Measurements from ENCODE around the gene PODXL2. TPM values are rescaled to one million over a fixed set of nuclear protein-coding genes. Genes with fewer than 3 reads are reported as not detected.

The PODXL2 gene
- total RNA-seq, 3 donors from 2014 or later = 3.4 to 5.9 (median 4.3) TPM

DNA sequence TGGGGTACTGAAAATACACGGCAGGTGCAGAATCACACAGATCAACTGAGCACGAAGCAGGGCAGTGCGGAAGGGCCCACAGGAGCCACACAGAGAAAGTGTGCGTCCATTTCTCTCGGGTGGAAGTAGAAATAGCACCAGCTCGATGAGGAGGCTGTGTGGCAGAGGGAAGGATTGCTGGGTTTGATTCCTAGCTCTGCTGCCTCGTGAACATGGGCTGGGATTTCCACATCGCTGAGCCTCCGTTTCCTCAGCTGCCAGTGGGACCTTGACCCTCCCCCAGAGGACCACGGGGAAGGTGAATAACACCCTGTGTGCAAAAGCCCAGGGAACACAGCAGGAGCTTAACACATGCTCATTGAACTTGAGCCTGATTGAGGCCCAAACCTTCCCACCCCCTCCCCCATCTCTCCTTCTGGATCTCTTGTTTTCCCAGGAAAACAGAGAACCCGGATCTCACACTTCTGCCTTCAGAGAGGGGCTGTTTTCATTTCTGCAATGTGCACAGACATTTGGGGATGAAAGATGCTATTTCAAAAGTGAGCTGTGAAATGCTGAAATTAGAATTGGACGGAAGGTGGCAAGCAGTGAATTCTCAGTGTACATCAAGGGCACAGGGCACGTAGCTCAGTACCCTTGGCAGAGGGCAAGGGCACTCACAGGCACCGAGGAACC, 82.2 kb downstream of the PODXL2 start:
- Mint-ChIP-seq H3K27me3 (ENCODE audit: low read depth) (peaks cover 7% of the 10 kb centered on the region), H3K36me3 (ENCODE audit: insufficient read depth) (no peaks in the 10 kb centered on the region), H3K4me3 (no peak overlapping the region), H3K4me1 (ENCODE audit: low read depth) (no peaks in the 10 kb centered on the region), H3K9me3 (no peaks in the 10 kb centered on the region)
- ATAC-seq (no peak), DNase-seq (no peak)

DNA sequence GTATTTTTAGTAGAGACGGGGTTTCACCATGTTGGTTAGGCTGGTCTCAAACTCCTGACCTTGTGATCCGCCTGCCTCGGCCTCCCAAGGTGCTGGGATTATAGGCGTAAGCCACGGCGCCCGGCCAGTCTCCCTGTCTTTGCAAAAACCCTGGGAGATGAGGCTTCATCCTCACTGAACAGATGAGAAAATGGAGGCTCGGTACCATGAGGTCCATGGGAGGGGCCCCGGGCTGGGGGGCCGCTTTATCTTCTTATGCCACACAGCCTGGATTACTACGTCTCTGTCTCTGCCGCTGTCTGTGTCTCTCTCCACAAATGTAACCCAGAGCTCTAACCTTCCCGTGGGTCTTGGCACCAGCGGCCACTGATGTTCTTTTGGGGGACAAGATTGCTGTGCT, 82.9 kb downstream of the PODXL2 start:
- DNase-seq = no peak
- Mint-ChIP-seq H3K27me3 (ENCODE audit: low read depth) (peaks cover 10% of the 10 kb centered on the region), H3K4me3 (no peak overlapping the region), H3K9me3 (no peaks in the 10 kb centered on the region), H3K36me3 (ENCODE audit: insufficient read depth) (no peaks in the 10 kb centered on the region), H3K4me1 (ENCODE audit: low read depth) (no peaks in the 10 kb centered on the region)
- ATAC-seq = no peak

DNA sequence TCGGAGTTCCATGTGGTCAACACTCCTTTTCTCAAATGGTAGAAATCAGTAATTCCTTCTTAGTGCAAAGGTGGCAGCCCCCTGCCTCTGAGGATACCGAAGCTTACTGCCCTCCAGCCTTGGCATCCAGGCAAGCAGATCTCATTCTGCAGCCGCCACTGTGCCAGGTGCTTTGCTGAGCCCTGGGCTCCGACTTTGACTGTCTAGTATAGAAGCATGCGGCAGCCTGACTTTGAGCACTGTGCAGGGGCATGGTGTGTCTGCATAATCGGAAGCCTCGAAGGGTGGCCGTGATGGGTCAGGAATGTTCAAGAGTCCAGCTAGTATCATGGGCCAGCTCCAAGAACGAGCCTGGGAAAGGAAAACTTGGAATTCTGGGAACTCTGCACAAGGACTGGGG, 83.5 kb downstream of the PODXL2 start:
- H3K4me1 Mint-ChIP-seq (ENCODE audit: low read depth) = no peaks in the 10 kb centered on the region
- H3K9me3 Mint-ChIP-seq = no peaks in the 10 kb centered on the region
- ATAC-seq (no peak), DNase-seq (no peak)
- peaks cover 10% of the 10 kb centered on the region for H3K27me3 Mint-ChIP-seq (ENCODE audit: low read depth)
- H3K4me3 Mint-ChIP-seq = no peak overlapping the region
- no peaks in the 10 kb centered on the region for H3K36me3 Mint-ChIP-seq (ENCODE audit: insufficient read depth)

DNA sequence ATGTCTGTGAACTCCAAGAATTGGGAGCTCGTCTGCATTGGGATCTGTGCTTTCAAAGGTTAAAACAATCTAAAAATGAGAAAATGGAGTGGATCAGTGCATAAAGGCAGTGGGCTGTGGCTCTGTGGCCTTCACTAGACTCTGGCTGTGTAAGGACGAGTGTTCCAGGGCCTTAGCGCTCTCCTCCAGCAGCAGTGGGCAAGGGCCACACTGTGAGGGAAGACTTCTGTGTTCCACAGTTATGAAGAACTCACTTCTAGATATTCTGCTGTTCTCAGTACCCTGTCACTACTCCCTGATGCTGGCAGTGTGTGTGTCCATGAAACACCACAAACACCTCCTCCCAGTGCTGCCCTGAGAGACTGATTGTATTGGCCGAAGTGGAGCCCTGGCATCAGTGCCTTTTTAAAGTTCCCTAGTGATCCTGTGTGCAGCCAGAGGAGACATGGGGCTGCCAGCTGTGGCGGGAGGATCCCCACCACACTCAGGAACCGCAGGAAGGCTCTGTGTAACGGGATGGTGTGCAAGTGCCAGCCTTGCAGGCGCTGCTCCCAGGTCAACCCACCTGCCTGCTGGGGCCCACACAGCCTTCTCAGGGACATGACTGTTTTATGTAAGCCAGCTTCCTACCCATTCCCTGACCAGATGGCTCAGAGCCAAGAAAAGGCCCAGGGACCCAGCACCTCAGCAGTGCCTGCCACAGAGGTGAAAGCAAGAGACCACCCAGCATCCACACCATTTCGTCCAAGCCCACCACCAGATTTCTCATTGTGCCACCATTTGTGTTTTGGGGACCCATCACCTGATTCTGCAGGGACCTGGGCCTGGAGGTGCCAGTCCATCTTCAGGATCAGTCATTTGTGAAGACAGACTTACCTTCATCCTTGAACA, 84.1 kb downstream of the PODXL2 start:
- Mint-ChIP-seq H3K27me3 (ENCODE audit: low read depth) (peaks cover 10% of the 10 kb centered on the region), H3K9me3 (no peaks in the 10 kb centered on the region), H3K36me3 (ENCODE audit: insufficient read depth) (no peaks in the 10 kb centered on the region), H3K4me1 (ENCODE audit: low read depth) (no peaks in the 10 kb centered on the region), H3K4me3 (no peak overlapping the region)
- ATAC-seq (no peak), DNase-seq (no peak)

DNA sequence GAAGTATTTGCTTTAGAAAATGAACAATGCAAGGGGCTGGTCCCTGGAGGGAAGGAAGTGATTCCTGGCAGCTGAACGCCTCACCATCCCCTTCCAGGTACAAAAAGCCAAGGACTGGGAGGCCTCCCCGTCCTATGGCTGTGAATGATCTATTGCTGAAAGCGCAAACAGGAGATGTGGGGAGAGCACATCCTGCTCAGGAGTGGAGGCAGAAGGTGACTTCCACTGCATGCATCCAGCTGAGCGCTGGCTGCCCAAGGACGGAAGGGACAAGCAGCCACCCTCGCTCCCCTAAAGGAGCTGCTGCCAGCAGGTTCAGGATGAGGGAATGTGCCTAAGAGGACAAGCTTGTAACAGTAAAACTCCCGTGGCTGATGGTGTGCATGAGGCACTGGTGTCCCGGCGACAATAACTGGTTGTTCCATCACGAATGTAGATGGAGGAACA, 85.2 kb downstream of the PODXL2 start:
- Mint-ChIP-seq H3K27me3 (ENCODE audit: low read depth) (peaks cover 10% of the 10 kb centered on the region), H3K9me3 (no peaks in the 10 kb centered on the region), H3K36me3 (ENCODE audit: insufficient read depth) (no peaks in the 10 kb centered on the region), H3K4me1 (ENCODE audit: low read depth) (no peaks in the 10 kb centered on the region), H3K4me3 (no peak overlapping the region)
- ATAC-seq (no peak), DNase-seq (no peak)

DNA sequence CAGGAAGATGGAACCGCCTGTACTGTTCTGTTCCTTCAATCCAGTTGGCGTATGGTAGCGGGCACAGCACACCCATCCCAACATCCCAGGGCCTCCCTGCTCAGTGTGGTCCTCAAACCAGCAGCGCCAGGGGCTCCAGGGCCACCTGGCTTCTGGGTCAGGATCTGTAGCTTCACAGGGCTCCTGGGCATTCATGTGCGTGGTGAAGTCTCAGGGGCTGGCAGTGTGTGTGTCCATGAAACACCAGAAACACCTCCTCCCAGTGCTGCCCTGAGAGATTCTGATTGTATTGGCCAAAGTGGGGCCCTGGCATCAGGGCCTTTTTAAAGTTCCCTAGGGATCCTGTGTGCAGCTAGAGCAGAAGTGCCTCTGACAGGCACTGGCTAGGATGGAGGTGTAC, 85.9 kb downstream of the PODXL2 start:
- no peak for ATAC-seq
- Mint-ChIP-seq H3K36me3 (ENCODE audit: insufficient read depth) (no peaks in the 10 kb centered on the region), H3K4me1 (ENCODE audit: low read depth) (no peaks in the 10 kb centered on the region), H3K9me3 (no peaks in the 10 kb centered on the region), H3K4me3 (no peak overlapping the region), H3K27me3 (ENCODE audit: low read depth) (peaks cover 10% of the 10 kb centered on the region)
- DNase-seq = no peak

DNA sequence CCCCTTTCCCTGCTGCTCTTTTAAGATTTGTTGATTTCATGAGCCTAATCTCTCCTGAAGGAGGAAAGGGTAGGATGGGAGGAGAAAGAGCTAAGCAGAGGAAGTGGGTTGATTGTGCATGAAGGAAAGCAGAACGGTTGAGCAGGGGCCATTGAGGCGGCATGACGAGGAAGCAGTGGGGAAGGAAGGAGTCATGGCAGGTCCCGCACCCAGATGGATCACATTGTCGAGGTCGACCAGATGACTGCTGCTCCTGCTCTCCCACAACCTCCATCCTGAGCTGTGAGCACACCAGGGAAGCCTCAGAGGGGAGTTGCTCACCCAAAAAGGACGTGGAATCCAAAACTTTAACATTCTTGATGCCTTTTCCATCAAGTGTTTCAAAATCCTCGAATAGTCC, 86.5 kb downstream of the PODXL2 start:
- Mint-ChIP-seq H3K27me3 (ENCODE audit: low read depth) (peaks cover 10% of the 10 kb centered on the region), H3K36me3 (ENCODE audit: insufficient read depth) (no peaks in the 10 kb centered on the region), H3K4me3 (no peak overlapping the region), H3K9me3 (no peaks in the 10 kb centered on the region), H3K4me1 (ENCODE audit: low read depth) (no peaks in the 10 kb centered on the region)
- no peak for ATAC-seq
- DNase-seq = no peak

DNA sequence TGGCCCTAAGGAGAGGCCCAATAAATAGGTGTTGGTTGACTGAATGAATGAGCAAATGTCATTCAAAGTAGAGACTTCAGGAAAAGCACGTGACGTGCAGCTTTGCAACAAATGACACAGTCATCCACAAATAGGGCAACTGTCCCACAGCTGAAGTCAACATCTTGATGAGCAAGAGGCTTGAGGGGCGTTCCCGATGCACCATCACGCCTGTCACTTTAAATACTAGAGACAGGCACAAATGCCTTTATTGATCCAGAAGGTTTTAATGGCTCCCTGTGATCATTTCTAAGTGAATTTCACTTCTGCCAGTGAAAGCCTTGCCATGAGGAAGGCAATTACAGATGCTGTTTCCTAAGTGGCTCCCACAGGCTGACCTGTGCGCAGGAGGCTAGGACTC, 87.4 kb downstream of the PODXL2 start:
- DNase-seq = no peak
- Mint-ChIP-seq H3K36me3 (ENCODE audit: insufficient read depth) (no peaks in the 10 kb centered on the region), H3K4me3 (no peak overlapping the region), H3K4me1 (ENCODE audit: low read depth) (no peaks in the 10 kb centered on the region), H3K9me3 (no peaks in the 10 kb centered on the region), H3K27me3 (ENCODE audit: low read depth) (peaks cover 10% of the 10 kb centered on the region)
- no peak for ATAC-seq

DNA sequence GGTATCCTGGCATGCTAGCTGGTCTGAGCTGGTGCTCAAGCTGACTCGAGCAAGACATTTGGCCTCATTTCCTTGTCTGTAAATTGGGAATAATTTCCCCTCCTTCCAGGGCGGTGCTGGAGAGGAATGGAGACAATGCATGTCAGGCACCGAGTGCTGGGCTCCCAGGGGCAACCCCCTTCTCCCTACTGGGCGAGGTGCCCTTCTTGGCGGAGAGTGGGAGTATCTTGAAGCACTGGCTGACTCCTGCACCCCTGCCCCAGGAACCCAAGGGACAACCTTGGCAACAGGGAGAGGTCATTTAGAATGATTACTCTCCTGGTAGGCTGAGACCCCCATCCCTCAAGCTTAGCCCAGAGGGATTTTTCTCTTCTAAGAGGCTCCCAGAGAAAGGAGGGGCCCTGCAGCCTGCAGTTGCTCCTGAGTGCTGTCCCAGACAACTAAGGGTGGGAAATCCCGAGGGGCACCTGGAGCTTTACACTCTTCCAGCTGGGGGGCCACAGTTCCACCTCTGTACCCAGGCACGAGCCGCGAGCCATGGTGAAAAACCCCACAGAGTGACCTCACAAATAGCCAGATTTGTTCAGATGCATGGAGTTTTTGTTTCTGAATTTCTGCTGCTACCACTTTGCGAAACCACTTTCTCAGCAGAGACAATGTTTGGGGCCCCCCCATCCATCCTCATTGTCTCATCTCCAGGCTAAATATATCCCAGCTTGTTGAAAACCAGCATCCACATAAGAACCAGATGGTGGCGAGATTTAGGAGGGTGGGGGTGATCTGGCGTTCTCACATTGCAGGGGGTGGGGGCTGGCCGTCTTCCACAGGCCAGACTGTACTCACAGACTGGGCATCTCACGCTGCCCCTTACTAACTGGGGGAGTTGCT, 88.6 kb downstream of the PODXL2 start:
- H3K27me3 Mint-ChIP-seq (ENCODE audit: low read depth) = peaks cover 7% of the 10 kb centered on the region
- no peaks in the 10 kb centered on the region for H3K36me3 Mint-ChIP-seq (ENCODE audit: insufficient read depth)
- H3K4me3 Mint-ChIP-seq = no peak overlapping the region
- no peaks in the 10 kb centered on the region for H3K4me1 Mint-ChIP-seq (ENCODE audit: low read depth)
- ATAC-seq (no peak), DNase-seq (no peak)
- no peaks in the 10 kb centered on the region for H3K9me3 Mint-ChIP-seq

DNA sequence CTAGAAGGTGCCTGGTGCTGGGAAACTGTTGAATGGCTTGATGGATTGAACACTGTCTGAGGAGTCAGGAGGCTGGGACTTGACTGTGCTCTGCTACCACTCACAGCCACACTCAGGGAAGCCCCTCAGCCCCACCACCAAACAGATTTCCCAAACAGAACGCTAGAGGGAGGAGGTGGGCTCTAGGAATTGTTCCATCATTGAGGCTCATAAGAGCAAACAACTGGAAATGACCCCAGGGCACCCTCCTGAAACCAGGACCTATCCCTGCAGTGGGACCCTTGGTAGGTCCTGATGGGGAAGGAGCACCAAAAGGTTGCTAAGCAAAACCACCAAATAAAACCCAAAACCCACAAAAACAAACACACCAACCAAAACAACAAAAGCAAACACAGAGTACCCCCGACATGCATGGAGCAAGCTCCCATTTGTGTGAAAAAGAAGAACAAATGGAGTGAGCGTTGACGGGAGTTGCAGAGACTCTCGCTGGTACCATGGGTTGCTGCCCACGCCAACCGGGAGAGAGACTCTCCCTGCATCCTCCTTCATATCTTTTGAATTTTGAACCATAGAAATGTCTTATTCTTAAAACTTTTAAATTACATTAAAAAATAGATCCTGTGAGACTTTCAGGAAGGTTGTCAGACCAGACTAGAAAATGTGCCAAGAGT, 89.4 kb downstream of the PODXL2 start:
- peaks cover 4% of the 10 kb centered on the region for H3K27me3 Mint-ChIP-seq (ENCODE audit: low read depth)
- DNase-seq (no peak), ATAC-seq (no peak)
- no peaks in the 10 kb centered on the region for H3K9me3 Mint-ChIP-seq
- H3K36me3 Mint-ChIP-seq (ENCODE audit: insufficient read depth) = no peaks in the 10 kb centered on the region
- no peaks in the 10 kb centered on the region for H3K4me1 Mint-ChIP-seq (ENCODE audit: low read depth)
- no peak overlapping the region for H3K4me3 Mint-ChIP-seq

DNA sequence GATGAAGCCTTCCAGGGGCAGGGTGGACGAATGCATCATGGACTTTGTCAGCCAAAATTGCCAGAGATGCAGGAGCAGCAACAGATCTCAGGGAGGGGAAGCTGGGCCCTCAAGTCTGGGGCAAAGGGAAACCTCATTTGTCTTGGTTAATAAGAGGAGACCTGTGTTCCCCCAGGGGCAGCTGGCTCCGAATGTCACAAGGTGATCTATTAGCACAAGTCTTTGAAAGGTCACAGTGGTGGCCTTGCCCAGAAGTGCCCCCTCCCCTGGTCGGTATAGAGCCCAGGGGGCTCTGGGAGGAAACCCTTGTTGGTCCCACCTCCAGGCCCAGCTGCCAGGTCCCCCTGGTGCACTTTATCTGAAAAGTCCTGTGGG, 89.9 kb downstream of the PODXL2 start:
- no peaks in the 10 kb centered on the region for H3K9me3 Mint-ChIP-seq
- no peak for ATAC-seq
- DNase-seq = no peak
- no peak overlapping the region for H3K4me3 Mint-ChIP-seq
- no peaks in the 10 kb centered on the region for H3K36me3 Mint-ChIP-seq (ENCODE audit: insufficient read depth)
- H3K4me1 Mint-ChIP-seq (ENCODE audit: low read depth) = no peaks in the 10 kb centered on the region
- H3K27me3 Mint-ChIP-seq (ENCODE audit: low read depth) = peaks cover 3% of the 10 kb centered on the region

DNA sequence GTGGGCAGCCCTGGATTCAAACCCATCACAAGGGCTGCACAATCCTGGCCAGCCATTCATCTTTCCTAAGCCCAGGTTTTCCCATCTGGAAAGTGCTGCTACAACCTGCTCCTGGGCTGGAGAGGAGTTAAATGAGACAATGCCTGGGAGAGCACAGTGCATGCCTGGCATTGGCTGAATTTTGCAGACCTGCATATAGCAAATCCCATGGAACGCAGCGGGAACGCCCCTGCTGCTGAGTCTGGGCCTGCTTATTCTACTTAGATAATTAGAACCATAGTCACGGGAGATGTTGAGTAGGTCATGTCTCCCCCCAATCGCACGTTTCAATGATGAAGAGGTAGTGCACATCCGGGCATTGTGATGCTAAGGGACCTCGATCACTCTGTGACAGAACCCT, 90.4 kb downstream of the PODXL2 start:
- Mint-ChIP-seq H3K36me3 (ENCODE audit: insufficient read depth) (no peaks in the 10 kb centered on the region), H3K4me3 (no peak overlapping the region), H3K4me1 (ENCODE audit: low read depth) (no peaks in the 10 kb centered on the region), H3K9me3 (no peaks in the 10 kb centered on the region), H3K27me3 (ENCODE audit: low read depth) (peaks cover 3% of the 10 kb centered on the region)
- DNase-seq = no peak
- no peak for ATAC-seq

DNA sequence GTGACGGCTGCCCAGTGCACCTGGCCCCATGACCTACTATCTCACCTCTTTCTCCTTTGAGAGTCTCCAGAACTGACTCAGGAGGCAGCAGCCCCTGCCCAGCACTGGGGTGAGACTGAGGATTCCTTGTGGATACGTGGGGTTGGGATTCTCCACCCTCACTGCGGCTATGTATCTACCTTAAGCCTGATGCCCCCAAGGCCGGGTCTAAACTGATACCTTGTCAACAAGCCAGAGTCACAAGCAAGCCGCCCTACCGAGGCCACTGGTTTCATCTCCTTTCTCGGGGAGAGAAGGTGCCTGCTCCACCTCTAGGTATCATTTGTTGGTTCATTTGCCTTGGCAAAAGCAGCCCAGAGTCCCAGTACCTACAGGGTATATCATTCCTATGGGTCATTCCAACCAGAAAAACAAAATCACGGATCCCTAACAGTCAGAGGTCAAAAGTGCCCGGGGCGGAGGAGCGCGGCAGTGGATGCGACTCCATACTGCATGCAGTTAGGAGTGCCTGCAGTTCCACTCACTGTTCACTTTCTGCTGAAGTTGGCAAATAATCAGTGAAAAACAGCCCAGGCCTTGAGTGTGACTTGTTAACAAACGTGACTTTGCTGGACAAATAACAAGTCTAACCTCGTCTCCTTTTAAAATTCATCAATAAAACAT, 91.3 kb downstream of the PODXL2 start:
- H3K4me1 Mint-ChIP-seq (ENCODE audit: low read depth) = no peaks in the 10 kb centered on the region
- no peak overlapping the region for H3K4me3 Mint-ChIP-seq
- H3K27me3 Mint-ChIP-seq (ENCODE audit: low read depth) = peaks cover 9% of the 10 kb centered on the region
- no peaks in the 10 kb centered on the region for H3K36me3 Mint-ChIP-seq (ENCODE audit: insufficient read depth)
- ATAC-seq (no peak), DNase-seq (no peak)
- no peaks in the 10 kb centered on the region for H3K9me3 Mint-ChIP-seq
